Tibial nerve (tissue), 4 donors: ENCODE results near the gene TGFBI.

Source experiments
- EP300 ChIP-seq, 2 donors: sonication (generic); formaldehyde crosslinking; IDR thresholded peaks; one replicate each; pipeline ENCODE4 v1.6.1; 2017; ENCODE audit warnings: antibody characterized with exemption in 2 of 2, mild to moderate bottlenecking in 1 of 2
- POLR2A ChIP-seq, 2 donors: fragments of 450-650 bp; IDR thresholded peaks; one replicate each; pipeline ENCODE4 v1.6.1; 2017; ENCODE audit warnings: antibody characterized with exemption in 2 of 2, mild to moderate bottlenecking in 2 of 2, moderate library complexity in 2 of 2
- TF ChIP-seq, protein P1 (sequence below), 5 experiments: fragments of 200-600 bp in 3 of 5; fragments of 450-650 bp in 2 of 5; sonication (generic) in 3 of 5; IDR thresholded peaks; one replicate each; pipeline ENCODE4 v1.5.1; 2016 to 2019; ENCODE audit warnings: antibody characterized with exemption in 5 of 5, mild to moderate bottlenecking in 3 of 5, moderate library complexity in 2 of 5

- TF ChIP-seq, protein P1, sequence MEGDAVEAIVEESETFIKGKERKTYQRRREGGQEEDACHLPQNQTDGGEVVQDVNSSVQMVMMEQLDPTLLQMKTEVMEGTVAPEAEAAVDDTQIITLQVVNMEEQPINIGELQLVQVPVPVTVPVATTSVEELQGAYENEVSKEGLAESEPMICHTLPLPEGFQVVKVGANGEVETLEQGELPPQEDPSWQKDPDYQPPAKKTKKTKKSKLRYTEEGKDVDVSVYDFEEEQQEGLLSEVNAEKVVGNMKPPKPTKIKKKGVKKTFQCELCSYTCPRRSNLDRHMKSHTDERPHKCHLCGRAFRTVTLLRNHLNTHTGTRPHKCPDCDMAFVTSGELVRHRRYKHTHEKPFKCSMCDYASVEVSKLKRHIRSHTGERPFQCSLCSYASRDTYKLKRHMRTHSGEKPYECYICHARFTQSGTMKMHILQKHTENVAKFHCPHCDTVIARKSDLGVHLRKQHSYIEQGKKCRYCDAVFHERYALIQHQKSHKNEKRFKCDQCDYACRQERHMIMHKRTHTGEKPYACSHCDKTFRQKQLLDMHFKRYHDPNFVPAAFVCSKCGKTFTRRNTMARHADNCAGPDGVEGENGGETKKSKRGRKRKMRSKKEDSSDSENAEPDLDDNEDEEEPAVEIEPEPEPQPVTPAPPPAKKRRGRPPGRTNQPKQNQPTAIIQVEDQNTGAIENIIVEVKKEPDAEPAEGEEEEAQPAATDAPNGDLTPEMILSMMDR (IDR thresholded peaks at IDR 0.05) = no peak
- peak; percentile 16 to 82 for TF ChIP-seq EP300 (IDR thresholded peaks at IDR 0.05)
- TF ChIP-seq POLR2A (IDR thresholded peaks at IDR 0.05) = no peak
These were observed 21.5 kb upstream of the TGFBI start for GRCh38 chr5:136007271-136007670.
